SIG-M5 (cell line): ENCODE measurements around the gene R3HCC1L.

Experiments
- DNase-seq: peaks from one replicate; lab custom pipeline; 2025; lab: John Stamatoyannopoulos, UW

R3HCC1L gene

GRCh38 chr10:98134431-98135221 lies at the start of gene R3HCC1L:
TSS of gene R3HCC1L (plus strand) at chr10:98134657. CDS start at chr10:98208115, 73,458 bp downstream.
- no peak for DNase-seq

- DNase-seq: no peak
Observed at GRCh38 chr10:98085238-98085637, 49.2 kb upstream of the R3HCC1L start.

GRCh38 chr10:98086837-98087708 lies 47.4 kb upstream of the R3HCC1L start:
- DNase-seq: no peak

GRCh38 chr10:98088186-98088971 lies 46.1 kb upstream of the R3HCC1L start:
- no peak for DNase-seq

- DNase-seq: no peak
Observed at GRCh38 chr10:98090822-98091221, 43.6 kb upstream of the R3HCC1L start.

- DNase-seq: no peak
Observed at GRCh38 chr10:98096316-98096715, 38.1 kb upstream of the R3HCC1L start.

- DNase-seq: no peak
Observed at GRCh38 chr10:98096731-98097130, 37.7 kb upstream of the R3HCC1L start.

GRCh38 chr10:98097175-98097574 lies 37.3 kb upstream of the R3HCC1L start:
- DNase-seq: no peak

- no peak for DNase-seq
Observed at GRCh38 chr10:98097616-98098015, 36.8 kb upstream of the R3HCC1L start.

- no peak for DNase-seq
Observed at GRCh38 chr10:98098247-98098646, 36.2 kb upstream of the R3HCC1L start.

GRCh38 chr10:98100476-98100875 lies 34.0 kb upstream of the R3HCC1L start:
- no peak for DNase-seq

- DNase-seq: no peak
Observed at GRCh38 chr10:98101366-98101765, 33.1 kb upstream of the R3HCC1L start.

GRCh38 chr10:98104125-98104524 lies 30.3 kb upstream of the R3HCC1L start:
- no peak for DNase-seq

- DNase-seq: no peak
Observed at GRCh38 chr10:98106531-98106930, 27.9 kb upstream of the R3HCC1L start.

- no peak for DNase-seq
Observed at GRCh38 chr10:98107644-98108430, 26.6 kb upstream of the R3HCC1L start.

GRCh38 chr10:98110356-98110755 lies 24.1 kb upstream of the R3HCC1L start:
- DNase-seq: no peak

GRCh38 chr10:98115031-98115787 lies 19.2 kb upstream of the R3HCC1L start:
- DNase-seq: no peak

GRCh38 chr10:98119891-98120290 lies 14.6 kb upstream of the R3HCC1L start:
- no peak for DNase-seq

- DNase-seq: no peak
Observed at GRCh38 chr10:98125940-98126631, 8.4 kb upstream of the R3HCC1L start.

GRCh38 chr10:98128802-98129201 lies 5.7 kb upstream of the R3HCC1L start:
- no peak for DNase-seq
